CD14-positive monocyte (primary cell): ENCODE data around the gene OPRM1. TPM values are rescaled to one million over a fixed set of nuclear protein-coding genes. Genes with fewer than 3 reads are reported as not detected.

Experiments used
- DNase-seq, 3 donors: peaks; one replicate each; pipeline ENCODE4 v3.0.0-alpha.2; 2011 to 2022
- H2AFZ ChIP-seq: 2 replicates; pipeline ENCODE4 v1.6.0; 2012; ENCODE audit warnings: mild to moderate bottlenecking, low read depth, low read length, inconsistent platforms; ENCODE audit not compliant: insufficient read depth, poor library complexity, severe bottlenecking
- H3K27ac ChIP-seq, 2 donors: 1 replicate in 1 of 2; 2 replicates in 1 of 2; pipeline ENCODE4 v1.5.1; 2012 to 2013; ENCODE audit warnings: low read length in 2 of 2, control low read depth in 1 of 2, inconsistent platforms in 1 of 2, low read depth in 1 of 2, mild to moderate bottlenecking in 1 of 2
- H3K27me3 ChIP-seq, 2 donors: one replicate each; pipeline versions ENCODE4 v1.6.0 to v1.6.1; 2011 to 2013; ENCODE audit warnings: low read length in 2 of 2; ENCODE audit not compliant: control insufficient read depth in 2 of 2, insufficient read depth in 2 of 2
- H3K36me3 ChIP-seq, 2 donors: replicated peaks in 1 of 2; 1 replicate in 1 of 2; 2 replicates in 1 of 2; pipeline versions ENCODE4 v1.5.1 to v1.6.1; 2012 to 2013; ENCODE audit warnings: low read length in 2 of 2, control low read depth in 1 of 2, inconsistent platforms in 1 of 2, mild to moderate bottlenecking in 1 of 2; ENCODE audit not compliant: insufficient read depth in 2 of 2, control insufficient read depth in 1 of 2
- H3K4me1 ChIP-seq, 2 donors: 1 replicate in 1 of 2; 2 replicates in 1 of 2; pipeline versions ENCODE4 v1.5.1 to v1.6.1; 2012 to 2013; ENCODE audit warnings: low read length in 2 of 2, control low read depth in 1 of 2, inconsistent platforms in 1 of 2, mild to moderate bottlenecking in 1 of 2, moderate library complexity in 1 of 2; ENCODE audit not compliant: insufficient read depth in 2 of 2, control insufficient read depth in 1 of 2
- H3K4me2 ChIP-seq: replicated peaks from 2 replicates; pipeline ENCODE3; 2012; ENCODE audit warnings: low read length, moderate library complexity, mild to moderate bottlenecking; ENCODE audit not compliant: poor library complexity, severe bottlenecking; ENCODE audit errors: extremely low read depth
- H3K4me3 ChIP-seq, 3 experiments: fragments of 200-600 bp in 1 of 3; sonication (generic) in 1 of 3; replicated peaks in 1 of 3; 1 replicate in 2 of 3; 2 replicates in 1 of 3; pipeline ENCODE4 v1.5.1; 2011 to 2013; ENCODE audit warnings: low read length in 3 of 3, mild to moderate bottlenecking in 3 of 3, control low read depth in 2 of 3, low read depth in 2 of 3, inconsistent platforms in 1 of 3, moderate library complexity in 1 of 3
- H3K79me2 ChIP-seq: 2 replicates; pipeline ENCODE4 v1.6.0; 2012; ENCODE audit warnings: mild to moderate bottlenecking, control low read depth, inconsistent platforms, low read length, moderate library complexity; ENCODE audit not compliant: insufficient read depth
- H3K9ac ChIP-seq: 2 replicates; pipeline ENCODE4 v1.6.0; 2017; ENCODE audit warnings: low read length, mild to moderate bottlenecking; ENCODE audit not compliant: insufficient read depth, poor library complexity, severe bottlenecking
- H3K9me3 ChIP-seq, 2 donors: replicated peaks in 1 of 2; 1 replicate in 1 of 2; 2 replicates in 1 of 2; pipeline versions ENCODE4 v1.5.1 to v1.6.1; 2012 to 2013; ENCODE audit warnings: low read length in 2 of 2, control low read depth in 1 of 2; ENCODE audit not compliant: control insufficient read depth in 1 of 2, insufficient read depth in 1 of 2
- H4K20me1 ChIP-seq: 2 replicates; pipeline ENCODE4 v1.6.0; 2012; ENCODE audit warnings: mild to moderate bottlenecking, low read length, control low read depth, moderate library complexity; ENCODE audit not compliant: insufficient read depth
- H3K27ac Mint-ChIP-seq, 7 donors: one replicate each; pipeline ENCODE4 v1.8.0; 2020; ENCODE audit warnings: mild to moderate bottlenecking in 7 of 7, mixed read lengths in 7 of 7, moderate library complexity in 6 of 7, inconsistent platforms in 2 of 7
- H3K27me3 Mint-ChIP-seq, 3 donors: one replicate each; pipeline ENCODE4 v1.8.0; 2021 to 2022; ENCODE audit warnings: low read depth in 3 of 3, mild to moderate bottlenecking in 3 of 3, mixed read lengths in 3 of 3, moderate library complexity in 3 of 3, inconsistent platforms in 1 of 3
- H3K36me3 Mint-ChIP-seq, 2 donors: one replicate each; pipeline ENCODE4 v1.8.0; 2020; ENCODE audit warnings: mixed read lengths in 2 of 2, inconsistent platforms in 1 of 2, mild to moderate bottlenecking in 1 of 2
- H3K4me1 Mint-ChIP-seq: one replicate; pipeline ENCODE4 v1.8.0; 2020; ENCODE audit warnings: mild to moderate bottlenecking, mixed read lengths
- H3K4me3 Mint-ChIP-seq, 2 donors: one replicate each; pipeline ENCODE4 v1.8.0; 2020; ENCODE audit warnings: mild to moderate bottlenecking in 2 of 2, mixed read lengths in 2 of 2, moderate library complexity in 1 of 2
- H3K9me3 Mint-ChIP-seq, 7 donors: one replicate each; pipeline ENCODE4 v1.8.0; 2020 to 2022; ENCODE audit warnings: mixed read lengths in 7 of 7, mild to moderate bottlenecking in 6 of 7, moderate library complexity in 6 of 7, inconsistent platforms in 2 of 7
- CTCF ChIP-seq: fragments of 200-600 bp; IDR thresholded peaks from one replicate; pipeline ENCODE4 v1.8.0; 2022; ENCODE audit warnings: antibody characterized with exemption, mild to moderate bottlenecking
- WGBS: methylation state at CpG from one replicate; pipeline ENCODE4 v1.1.5; 2013; ENCODE audit warnings: missing lambda C conversion rate; ENCODE audit not compliant: insufficient coverage; 5-methylcytosine and 5-hydroxymethylcytosine counted together
- intact Hi-C, 2 donors: fragments of 100-400 bp; cut with micrococcal nuclease; formaldehyde crosslinking; loops; one replicate each; pipeline versions ENCODE4 v1.15.0 to v1.15.1; 2023
- polyA plus RNA-seq, 3 donors: library from polyadenylated mRNA; depleted of rRNA in 1 of 3; unstranded in 2 of 3; stranded (reverse) in 1 of 3; fragments of 300-500 nt in 2 of 3; fragments of >200 nt in 1 of 3; fragmentation: Illumina TruSeq in 2 of 3; gene quantifications; 1 replicate in 2 of 3; 2 replicates in 1 of 3; pipeline ENCODE4 v1.2.3, GENCODE V29; 2012 to 2021

OPRM1 gene
- polyA plus RNA-seq, 3 donors = not detected

DNA sequence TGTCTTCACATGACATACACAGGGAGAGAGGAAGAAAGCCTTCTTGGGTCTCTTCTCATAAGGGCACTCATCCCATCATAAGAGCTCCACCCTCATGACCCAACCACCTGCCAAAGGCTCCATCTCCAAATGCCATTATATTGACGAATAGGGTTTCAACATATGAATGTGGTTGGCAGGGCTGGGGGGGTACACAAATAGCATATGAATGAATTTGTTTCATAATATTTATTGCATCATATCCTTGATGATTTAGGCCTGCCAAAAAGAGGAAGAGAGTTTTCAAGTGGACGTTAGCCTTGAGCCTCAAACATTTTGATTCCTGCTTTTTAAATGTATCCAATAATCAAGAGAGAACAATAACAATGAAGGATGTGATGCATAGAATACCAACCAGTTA is 26.2 kb upstream of the OPRM1 start:
- H3K36me3 ChIP-seq = no peaks in the 10 kb centered on the region
- peak overlapping the region in 1 of 2 donors; percentile 2 for H3K27ac ChIP-seq
- Mint-ChIP-seq H3K36me3 (no peaks in the 10 kb centered on the region), H3K9me3 (peaks cover 2 to 10% (median 6%) of the 10 kb centered on the region in 7 donors), H3K4me3 (no peak overlapping the region), H3K27me3 (no peaks in the 10 kb centered on the region), H3K4me1 (peaks cover 8% of the 10 kb centered on the region), H3K27ac (peak overlapping the region in 3 of 7 donors; percentile 51 to 68 (median 63))
- H3K4me2 ChIP-seq = no peak overlapping the region
- intact Hi-C loops = no loop called here
- WGBS = no CpG with 5 or more reads among the region's 2 CpGs
- H2AFZ ChIP-seq = no peak overlapping the region
- no peak for TF ChIP-seq CTCF
- no peaks in the 10 kb centered on the region for H4K20me1 ChIP-seq
- DNase-seq = peak; percentile 51 to 70 (median 63)
- H3K4me3 ChIP-seq = no peak overlapping the region
- H3K79me2 ChIP-seq = no peaks in the 10 kb centered on the region
- no peaks in the 10 kb centered on the region for H3K9me3 ChIP-seq
- H3K9ac ChIP-seq = no peak overlapping the region
- no peaks in the 10 kb centered on the region for H3K27me3 ChIP-seq
- peaks cover 5 to 11% of the 10 kb centered on the region in 2 donors for H3K4me1 ChIP-seq

GRCh38 chr6:154017786-154018185 is 21.3 kb upstream of the OPRM1 start:
- Histone ChIP-seq H3K4me2 (no peak overlapping the region), H3K4me3 (no peak overlapping the region), H3K9ac (no peak overlapping the region), H3K27me3 (no peaks in the 10 kb centered on the region), H4K20me1 (no peaks in the 10 kb centered on the region), H3K9me3 (peaks cover 0 to 9% of the 10 kb centered on the region in 2 donors), H3K79me2 (no peaks in the 10 kb centered on the region), H3K36me3 (no peaks in the 10 kb centered on the region), H3K4me1 (peaks cover 3 to 8% of the 10 kb centered on the region in 2 donors), H3K27ac (no peak overlapping the region), H2AFZ (no peak overlapping the region)
- WGBS = no CpG with 5 or more reads among the region's 3 CpGs
- DNase-seq = no peak
- peaks cover 1 to 2% (median 2%) of the 10 kb centered on the region in 3 donors for H3K27me3 Mint-ChIP-seq
- peaks cover 0 to 14% (median 10%) of the 10 kb centered on the region in 7 donors for H3K9me3 Mint-ChIP-seq
- no peaks in the 10 kb centered on the region for H3K36me3 Mint-ChIP-seq
- H3K4me3 Mint-ChIP-seq = no peak overlapping the region
- H3K4me1 Mint-ChIP-seq = peaks cover 5% of the 10 kb centered on the region
- no peak overlapping the region for H3K27ac Mint-ChIP-seq
- intact Hi-C loops = no loop called here
- no peak for TF ChIP-seq CTCF
